HG03139 (cell line): Measurements from ENCODE around the gene PHKB.
"Not testable (repeated sequence)": the region's sequence is repeated elsewhere in the genome, so short reads cannot be mapped to it uniquely, and the experiment has no call there.

Experiments
- ATAC-seq: cut with Tn5 transposase; IDR thresholded peaks from one replicate; pipeline ENCODE4 v1.9.1; 2021; ENCODE audit not compliant: unreplicated experiment

PHKB gene

DNA sequence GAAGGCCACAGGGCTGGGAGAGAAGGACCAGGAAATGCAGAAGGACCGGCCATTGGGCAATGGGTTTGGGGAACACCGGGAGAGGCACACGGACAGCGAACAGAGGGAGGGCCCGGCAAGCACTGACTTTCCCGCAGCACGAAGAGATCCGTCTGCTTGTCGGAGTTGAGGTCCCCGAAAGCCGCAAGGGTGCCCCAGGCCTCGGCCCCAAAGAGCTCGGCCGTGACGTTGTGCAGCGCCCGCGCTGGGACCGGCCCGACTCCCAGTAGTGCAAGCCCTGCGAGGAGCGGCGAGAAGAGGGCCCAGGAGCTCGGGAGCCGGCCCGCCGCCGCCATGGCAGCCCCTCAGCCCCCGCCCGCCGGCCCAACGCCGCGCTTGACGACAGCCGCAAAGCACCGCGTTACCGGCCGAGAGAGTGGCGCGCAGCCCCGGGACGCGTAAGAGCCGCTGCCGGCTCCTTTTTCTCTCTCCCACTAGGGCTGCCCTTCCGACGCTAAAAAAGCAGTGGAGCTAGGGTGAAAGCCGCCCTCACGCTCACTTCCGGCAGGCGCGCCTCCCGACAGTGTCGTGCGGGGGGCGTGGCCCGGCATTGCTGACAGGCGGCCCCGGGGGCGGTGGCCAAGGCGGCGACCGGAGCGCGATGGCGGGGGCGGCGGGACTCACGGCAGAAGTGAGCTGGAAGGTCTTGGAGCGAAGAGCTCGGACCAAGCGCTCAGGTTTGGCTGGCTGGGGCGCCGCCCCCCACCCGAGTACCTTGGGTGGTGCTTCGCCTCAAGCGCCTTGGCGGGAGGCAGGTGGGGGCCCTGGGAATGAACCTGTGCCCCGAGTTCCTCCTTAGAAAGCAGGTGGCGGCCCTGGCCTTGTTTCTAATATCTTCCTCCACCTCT lies at the start of gene PHKB, which contains the start of gene ITFG1:
TSS of gene PHKB (plus strand) at position 621 of the 887 bp plus-strand sequence. CDS start at position 641, 20 bp downstream.
TSS of gene ITFG1 (minus strand) at position 353 of the 887 bp plus-strand sequence. CDS start at position 335, 18 bp downstream.
- ATAC-seq = peak; percentile 72

DNA sequence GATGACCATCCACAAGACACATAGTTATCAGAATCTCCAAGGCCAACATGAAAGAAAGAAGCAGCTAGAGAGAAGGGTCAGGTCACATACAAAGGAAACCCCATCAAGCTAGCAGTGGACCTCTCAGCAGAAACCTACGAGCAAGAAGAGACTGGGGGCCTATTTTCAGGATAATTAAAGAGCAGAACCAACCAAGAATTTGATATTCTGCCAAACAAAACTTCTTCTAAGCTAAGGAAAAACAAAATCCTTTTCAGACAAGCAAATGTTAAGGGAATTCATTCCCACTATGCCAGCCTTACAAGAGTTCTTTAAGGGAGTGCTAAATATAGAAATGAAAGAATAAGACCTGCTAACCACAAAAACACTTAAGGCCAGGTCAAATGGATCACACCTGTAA lies 48.1 kb upstream of the PHKB start:
- ATAC-seq = no peak

DNA sequence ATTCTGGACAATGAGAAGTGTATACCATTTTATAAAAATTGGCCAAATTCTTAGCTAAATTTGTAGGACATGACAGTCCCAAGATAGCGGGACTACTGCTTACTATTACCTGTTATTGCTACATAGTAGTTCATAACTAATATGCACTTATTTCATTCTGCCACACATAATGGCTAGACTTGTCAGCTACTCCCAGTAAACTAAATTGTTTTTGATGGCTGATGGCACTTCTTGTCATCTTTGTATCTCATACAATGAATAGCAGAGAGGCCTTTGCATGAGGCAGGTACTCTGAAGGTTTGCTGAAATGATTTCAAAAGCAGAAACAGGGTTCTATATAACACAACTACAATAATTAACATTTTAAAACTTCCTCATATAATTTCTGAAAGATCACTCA lies 44.3 kb upstream of the PHKB start:
- no peak for ATAC-seq

DNA sequence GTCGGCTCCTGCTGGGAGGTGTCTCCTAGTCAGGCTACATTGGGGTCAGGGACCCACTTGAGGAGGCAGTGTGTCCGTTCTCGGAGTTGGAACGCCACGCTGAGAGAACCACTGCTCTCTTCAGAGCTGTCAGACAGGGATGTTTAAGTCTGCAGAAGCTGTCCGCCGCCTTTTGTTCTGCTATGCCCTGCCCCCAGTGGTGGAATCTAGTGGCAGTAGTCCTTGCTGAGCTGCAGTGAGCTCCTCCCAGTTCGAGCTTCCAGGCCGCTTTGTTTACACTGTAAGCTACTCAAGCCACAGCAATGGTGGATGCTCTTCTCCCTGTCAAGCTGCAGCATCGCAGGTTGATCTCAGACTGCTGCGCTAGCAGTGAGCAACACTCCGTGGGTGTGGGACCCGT lies 36.3 kb upstream of the PHKB start:
- no peak for ATAC-seq

DNA sequence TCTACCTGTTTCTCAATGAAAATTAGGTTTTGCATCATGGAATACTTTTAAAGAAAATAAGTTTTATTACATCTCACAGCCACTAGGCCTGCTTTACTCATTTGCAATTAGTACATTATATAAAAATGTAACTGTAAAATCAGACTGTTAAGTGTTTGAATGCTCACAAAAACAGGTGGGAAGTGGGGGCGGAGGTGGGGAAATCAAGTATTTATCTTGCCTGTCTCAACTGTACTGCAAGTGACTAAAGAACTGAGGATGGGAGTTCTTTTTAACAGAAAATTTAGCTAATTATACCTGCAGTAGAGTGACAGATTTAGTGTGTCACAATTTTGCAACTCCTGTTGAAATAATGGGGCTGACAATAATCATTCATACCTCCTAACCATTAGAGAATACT lies 34.3 kb upstream of the PHKB start:
- ATAC-seq = no peak

DNA sequence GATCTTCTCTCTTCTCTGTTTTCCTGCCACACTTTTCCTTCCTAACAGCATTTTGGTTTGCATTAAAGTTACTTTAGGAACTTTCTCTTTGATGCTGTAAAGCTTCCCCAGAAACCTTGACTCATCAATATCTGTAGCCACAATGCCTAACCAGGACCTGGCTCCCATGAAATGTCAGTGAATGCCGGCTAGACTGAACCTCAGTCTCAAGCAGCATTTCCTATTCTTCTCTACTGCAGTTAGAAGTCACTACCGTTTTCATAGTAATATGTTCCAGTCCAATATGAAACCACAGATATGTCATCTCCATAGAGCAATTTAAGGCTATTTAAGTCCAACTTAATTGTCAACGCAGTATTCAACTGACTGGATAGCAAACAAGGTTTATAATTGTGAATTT lies 29.2 kb upstream of the PHKB start:
- ATAC-seq = no peak

DNA sequence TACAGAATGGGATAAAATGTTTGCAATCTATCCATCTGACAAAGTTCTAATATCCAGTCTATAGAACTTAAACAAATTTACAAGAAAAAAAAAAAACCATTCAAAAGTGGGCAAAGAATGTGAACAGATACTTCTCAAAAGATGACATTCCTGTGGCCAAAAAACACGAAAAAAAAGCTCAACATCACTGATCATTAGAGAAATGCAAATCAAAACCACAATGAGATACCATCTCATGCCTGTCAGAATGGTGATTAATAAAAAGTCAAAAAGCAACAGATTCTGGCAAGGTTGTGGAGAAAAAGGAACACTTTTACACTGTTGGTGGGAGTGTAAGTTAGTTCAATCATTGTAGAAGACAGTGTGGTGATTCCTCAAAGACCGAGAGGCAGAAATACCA lies 26.9 kb upstream of the PHKB start:
- not testable (repeated sequence) for ATAC-seq

DNA sequence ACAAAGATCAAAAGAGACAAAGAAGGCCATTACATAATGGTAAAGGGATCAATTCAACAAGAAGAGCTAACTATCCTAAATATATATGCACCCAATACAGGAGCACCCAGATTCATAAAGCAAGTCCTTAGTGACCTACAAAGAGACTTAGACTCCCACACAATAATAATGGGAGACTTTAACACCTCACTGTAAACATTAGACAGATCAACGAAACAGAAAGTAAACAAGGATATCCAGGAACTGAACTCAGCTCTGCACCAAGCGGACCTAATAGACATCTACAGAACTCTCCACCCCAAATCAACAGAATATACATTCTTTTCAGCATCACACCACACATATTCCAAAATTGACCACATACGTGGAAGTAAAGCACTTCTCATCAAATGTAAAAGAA lies 21.1 kb upstream of the PHKB start:
- not testable (repeated sequence) for ATAC-seq

DNA sequence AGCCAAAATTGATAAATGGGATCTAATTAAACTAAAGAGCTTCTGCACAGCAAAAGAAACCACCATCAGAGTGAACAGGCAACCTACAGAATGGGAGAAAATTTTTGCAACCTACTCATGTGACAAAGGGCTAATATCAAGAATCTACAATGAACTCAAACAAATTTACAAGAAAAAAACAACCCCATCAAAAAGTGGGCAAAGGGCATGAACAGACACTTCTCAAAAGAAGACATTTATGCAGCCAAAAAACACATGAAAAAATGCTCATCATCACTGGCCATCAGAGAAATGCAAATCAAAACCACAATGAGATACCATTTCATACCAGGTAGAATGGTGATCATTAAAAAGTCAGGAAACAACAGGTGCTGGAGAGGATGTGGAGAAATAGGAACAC lies 18.2 kb upstream of the PHKB start:
- ATAC-seq = not testable (repeated sequence)

DNA sequence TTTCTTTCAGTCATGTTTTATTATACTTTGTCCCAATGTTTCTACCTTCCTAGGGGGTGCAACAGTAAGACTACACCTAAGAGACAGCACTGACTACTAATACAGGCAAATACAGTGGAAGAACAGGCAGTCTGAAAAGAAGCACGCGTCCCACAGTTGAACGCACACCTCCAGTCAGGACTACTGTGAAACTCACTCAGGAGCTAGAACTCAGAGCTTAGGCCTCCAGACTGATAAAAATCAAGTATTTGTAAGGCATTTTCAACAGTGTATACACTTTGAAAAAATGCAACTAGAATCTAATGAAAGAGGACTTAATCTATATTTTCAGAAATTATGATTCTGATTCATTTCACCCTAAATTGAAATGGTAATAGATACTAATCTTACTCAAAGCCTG lies 14.7 kb upstream of the PHKB start:
- no peak for ATAC-seq

DNA sequence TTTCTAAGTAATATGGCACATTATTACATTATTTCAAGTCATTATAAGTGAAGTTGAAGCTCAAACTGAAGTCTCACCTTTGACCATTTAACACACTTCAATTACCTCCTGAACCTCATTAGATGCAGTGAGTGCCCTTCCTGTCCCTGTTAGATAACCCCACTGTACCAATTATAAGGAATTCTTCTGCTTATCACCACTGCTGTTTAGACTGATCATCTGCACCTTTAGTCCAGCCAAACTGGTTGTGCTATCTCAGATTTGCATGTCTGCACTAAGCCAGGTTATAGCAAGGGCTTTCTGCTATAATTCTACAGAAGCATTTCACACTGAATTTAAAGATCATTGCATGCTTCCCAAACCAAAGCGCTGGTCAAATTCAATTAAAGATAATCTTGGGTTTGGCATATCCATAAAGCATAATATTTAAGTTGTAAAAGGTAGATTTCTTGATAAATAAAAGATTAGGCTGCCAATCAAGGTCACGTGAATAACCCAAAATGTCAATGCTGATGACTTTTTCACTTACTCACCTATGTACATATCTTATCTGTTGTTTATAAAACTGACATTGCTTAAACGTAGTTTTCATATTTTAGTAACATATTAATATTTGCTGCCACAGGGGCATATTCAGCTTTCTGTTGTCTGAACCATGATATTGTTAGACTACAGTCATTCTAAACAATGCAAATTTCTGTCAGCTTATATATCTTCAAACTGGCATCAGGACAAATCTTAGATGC lies 12.1 kb upstream of the PHKB start:
- ATAC-seq = no peak

DNA sequence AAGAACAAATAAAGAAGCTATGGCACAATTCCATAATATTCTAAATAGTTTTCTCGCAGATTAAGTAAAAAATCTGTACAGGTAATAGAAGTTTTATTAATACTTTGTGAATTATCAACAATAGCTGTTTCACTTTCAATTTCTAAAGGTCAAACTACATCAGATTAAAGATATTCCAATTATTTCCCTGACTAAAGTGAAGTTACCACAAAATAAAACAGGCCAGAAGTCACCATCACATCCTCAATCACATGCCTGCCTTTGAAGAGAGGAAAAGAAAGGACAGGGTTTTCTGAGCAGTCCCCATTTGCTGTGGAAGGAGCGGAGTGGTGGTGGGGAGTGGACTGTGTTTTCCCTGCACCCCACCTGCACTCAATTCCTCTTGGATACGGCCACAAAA lies 11.3 kb upstream of the PHKB start:
- ATAC-seq = no peak

DNA sequence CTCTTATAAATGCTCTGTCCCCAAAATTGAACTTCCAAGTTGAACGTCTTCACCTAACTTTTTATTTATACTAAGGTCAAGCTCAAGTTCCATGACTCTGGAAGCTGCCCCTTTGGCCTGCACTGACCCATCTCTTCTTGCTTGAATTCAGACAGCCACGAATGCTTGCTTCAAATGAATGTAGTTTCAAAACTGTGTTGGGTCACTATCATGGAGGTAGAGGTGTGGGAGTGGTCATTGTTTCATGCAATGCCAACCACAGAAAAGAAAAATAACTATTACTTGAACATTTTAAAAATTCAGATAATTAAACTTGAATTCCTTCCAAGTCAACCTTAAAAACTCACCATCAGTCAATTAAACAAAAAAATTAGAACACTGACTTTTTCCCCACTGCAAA lies 2.8 kb upstream of the PHKB start:
- ATAC-seq = no peak

DNA sequence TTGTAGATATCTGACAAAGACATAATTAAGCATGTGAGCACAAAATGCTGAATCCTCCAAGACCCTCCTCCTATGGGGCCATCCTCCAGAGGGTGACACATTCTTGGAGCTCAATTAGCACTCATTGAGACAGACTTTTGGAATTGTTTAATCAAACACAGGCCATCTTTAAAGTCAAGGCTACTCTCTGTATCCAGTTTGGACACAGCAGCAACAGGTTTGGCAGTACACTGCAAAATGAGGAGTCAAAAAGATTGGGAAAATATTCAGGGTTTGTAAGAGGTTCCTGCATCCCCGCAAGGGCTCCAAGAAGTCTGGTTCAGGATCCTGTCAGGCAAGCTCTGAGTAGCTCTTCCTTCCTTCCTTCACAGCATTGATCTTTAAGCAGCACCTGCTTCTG lies 1.5 kb upstream of the PHKB start:
- no peak for ATAC-seq

DNA sequence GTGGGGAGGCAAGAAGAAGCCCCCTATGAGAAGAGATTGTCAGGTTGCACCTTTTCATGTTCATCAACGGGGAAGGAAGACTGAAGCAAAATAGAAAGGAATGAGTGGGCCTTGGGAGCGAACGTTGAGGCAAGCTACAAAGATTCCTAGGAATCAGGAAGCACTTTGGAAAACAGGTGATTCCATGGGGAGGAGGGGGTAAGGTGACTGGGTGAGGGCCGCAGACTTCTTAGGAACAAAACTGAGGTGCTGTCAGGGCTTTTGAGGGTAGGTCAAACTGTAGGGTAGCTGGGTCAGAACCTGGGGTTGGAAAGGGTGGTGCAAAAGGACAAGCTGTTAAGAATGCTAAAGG lies 796 bp upstream of the PHKB start:
- ATAC-seq = no peak

DNA sequence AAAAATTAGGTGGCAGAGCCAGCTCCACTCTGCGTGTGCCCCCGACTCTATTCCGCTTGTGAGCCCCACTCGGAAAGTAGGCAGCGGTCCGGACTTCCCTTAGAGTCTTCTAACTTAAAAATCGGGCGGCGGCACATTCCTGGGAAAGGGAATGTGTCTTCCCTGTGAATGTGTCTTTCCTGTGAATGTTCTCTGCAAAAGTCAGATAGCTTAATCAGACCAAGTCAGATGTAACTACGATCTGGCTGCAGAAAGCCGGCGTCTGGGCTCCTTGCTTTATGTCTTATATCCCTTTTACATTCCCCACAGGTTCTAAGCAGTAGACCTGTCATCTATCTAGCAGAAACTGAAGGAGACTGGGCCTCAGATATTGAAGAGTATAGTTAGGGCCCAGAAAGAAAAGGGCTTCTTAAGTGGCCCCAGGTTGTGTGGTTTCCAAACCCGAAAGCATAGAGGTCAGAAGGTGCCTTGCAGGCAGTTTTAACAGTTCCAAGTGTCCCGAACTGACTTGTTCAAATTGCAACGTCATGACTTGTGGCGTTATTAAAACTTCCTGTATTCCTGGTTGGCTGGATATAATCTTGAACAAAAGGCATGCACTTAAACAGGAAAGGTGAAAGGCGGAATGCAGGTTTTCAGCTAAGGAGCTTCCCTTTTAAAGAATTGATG lies 601 bp downstream of the PHKB start:
- ATAC-seq = no peak

DNA sequence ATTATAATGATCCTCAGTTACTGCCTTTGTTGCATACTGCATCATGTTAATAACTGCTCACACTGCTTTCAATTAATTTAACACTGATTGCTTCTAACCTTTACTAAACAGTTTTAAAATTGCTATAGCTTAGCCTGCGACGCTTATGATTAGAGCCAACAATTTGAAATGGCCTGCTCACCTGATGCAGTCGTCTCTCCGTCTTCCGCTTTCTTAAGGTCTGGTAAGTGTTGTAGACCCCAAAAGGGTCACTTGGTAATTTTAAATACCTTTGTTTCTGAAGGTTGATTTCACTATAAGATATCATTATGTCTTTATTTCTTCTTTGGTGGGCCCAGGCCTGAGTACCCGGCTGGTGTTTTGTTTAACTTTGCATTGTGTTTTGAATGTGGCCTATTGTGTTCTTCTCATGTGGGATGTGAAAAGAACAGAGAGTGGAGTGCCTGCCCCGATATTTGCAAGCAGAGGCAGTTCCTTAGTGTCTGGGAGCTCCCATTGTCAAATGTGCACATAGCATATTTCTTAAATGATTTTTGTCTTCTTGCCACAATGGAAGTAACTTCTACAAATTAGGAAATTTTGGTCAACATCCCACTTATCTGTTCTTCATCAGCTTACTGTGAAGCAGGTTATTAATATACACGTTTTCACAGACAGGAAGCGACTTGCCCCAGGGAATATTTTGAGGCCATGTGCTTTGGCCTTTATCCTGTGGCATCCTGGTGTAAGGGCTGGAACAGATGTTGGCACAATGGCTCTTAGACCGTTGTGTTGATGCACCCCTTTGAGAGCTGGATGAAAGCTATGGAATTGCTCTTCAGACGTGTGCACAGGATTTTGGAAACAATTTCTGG lies 2.9 kb downstream of the PHKB start:
- ATAC-seq = no peak

DNA sequence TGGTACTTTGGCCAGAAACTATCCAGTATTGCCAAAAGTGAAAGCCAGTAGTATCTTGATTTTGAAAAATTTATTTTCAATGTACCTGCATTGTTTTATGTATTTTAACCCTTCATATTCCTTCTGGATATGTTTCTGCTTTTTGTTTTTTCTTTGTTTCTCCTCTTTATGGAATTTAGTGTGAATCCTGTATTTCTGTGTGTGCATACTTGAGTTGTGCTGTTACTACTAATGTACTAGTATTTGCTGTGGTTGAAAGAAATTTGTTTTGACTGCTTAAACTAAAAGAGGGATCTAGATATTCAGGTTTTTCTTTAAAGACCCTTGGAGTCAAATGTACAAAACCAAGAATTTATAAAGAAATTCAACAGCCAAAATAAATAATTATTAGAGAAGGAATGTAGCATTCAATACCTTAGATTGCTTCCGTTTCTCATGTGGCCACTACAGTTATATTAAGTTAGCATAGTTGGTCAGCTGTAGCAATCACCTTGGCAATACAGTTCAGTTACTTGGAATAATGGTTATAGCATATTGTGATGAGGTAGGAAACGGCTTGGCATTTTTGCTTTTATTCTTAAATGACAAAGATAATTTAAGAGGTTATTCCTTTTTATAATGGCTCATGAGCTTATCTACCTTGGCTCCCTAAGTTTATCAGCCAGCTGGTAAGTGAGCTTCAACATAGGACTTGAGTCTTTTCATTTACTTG lies 4.9 kb downstream of the PHKB start:
- ATAC-seq = no peak

DNA sequence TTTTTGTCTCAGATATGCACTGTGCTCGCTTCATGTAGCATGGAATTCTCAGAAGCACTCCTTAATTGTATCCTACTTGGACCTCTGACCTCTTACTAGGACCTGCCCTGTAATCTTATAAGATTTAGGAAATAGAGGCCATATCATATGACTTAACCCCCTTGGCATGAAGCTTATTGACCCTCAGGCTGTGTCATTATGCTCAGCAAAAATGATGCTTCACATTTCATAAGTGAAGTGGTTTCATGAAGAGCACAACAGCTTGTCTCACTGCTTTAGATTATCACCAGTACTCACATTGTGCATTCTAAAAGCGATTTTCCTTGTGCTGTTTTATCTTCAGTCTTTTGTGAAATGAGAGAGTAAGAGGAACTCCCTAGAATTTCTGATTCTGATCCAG lies 6.4 kb downstream of the PHKB start:
- ATAC-seq = no peak

DNA sequence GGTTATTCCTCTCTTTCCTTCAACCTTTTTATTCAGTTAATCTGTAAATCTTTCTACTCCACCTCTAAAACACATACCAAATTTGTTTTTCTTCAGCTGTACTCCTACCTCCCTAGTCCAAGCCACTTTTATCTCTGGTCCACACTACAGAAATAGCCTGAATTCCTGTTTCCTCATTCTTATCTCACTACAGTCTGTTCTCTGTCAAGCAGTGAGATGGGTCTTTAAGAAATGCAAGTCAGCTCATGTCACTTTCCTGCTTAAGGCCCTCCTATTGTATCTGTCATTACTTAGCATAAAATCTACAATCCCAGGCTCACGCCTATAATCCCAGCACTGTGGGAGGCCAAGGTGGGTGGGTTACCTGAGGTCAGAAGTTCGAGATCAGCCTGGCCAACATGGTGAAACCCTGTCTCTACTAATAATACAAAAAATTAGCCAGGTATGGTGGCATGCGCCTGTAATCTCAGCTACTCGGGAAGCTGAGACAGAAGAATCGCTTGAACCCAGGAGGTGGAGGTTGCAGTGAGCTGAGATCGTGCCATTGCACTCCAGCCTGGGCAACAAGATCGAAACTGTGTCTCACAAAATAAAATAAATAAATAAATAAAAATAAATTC lies 7.0 kb downstream of the PHKB start:
- not testable (repeated sequence) for ATAC-seq
